Measurements from ENCODE around the gene IL32. TPM values are rescaled to one million over a fixed set of nuclear protein-coding genes. Genes with fewer than 3 reads are reported as not detected.

Gene IL32
- total RNA-seq, 2 experiments from 2014 or later: 378 to 383 TPM

DNA sequence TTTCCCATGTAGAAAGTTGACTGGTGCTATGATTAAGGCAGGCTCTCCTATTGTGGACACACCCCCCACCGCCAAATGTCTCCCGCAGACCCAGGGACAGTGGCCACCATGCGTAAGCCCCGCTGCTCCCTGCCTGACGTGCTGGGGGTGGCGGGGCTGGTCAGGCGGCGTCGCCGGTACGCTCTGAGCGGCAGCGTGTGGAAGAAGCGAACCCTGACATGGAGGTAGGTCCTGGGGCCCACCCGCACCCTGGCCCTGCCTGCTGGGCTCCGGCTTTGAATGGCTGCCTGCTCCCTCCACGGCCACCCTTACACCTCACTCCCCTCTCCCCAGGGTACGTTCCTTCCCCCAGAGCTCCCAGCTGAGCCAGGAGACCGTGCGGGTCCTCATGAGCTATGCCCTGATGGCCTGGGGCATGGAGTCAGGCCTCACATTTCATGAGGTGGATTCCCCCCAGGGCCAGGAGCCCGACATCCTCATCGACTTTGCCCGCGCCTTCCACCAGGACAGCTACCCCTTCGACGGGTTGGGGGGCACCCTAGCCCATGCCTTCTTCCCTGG lies 15.4 kb upstream of the IL32 start:
- peaks cover 17 to 20% of the 10 kb centered on the region in 2 experiments for H3K27me3 ChIP-seq (ENCODE audit: control insufficient read depth in 1 of 2, insufficient read depth in 2 of 2, low read length in 2 of 2)
- no peak overlapping the region for H3K4me3 ChIP-seq (ENCODE audit: low read length)
- DNase-seq (no peak), ATAC-seq (ENCODE audit: poor library complexity) (no peak)
- H3K4me1 ChIP-seq (ENCODE audit: insufficient read depth, low read length): peaks cover 37% of the 10 kb centered on the region
- no peak overlapping the region for H3K27ac ChIP-seq (ENCODE audit: low read depth in 1 of 2, low read length in 2 of 2)
- H3K36me3 ChIP-seq (ENCODE audit: insufficient read depth, low read length): no peaks in the 10 kb centered on the region
- Mint-ChIP-seq H3K4me1 (ENCODE audit: low read depth) (peaks cover 35% of the 10 kb centered on the region), H3K36me3 (ENCODE audit: low read depth) (peaks cover 18% of the 10 kb centered on the region), H3K4me3 (no peak overlapping the region), H3K27me3 (peaks cover 14% of the 10 kb centered on the region), H3K27ac (no peak overlapping the region), H3K9me3 (no peaks in the 10 kb centered on the region)
- intact Hi-C loops (cut with DNase I, micrococcal nuclease): no loop called here
- peaks cover 0 to 6% of the 10 kb centered on the region in 2 experiments for H3K9me3 ChIP-seq (ENCODE audit: control insufficient read depth in 1 of 2, insufficient read depth in 1 of 2, low read length in 2 of 2)
- no peak for TF ChIP-seq CTCF (IDR thresholded peaks at IDR 0.05)
- ChIA-PET POLR2A (no interaction called here), CTCF (interaction anchor here (1.0 to 1.4 kb wide), 2 partner anchors 22 to 80 kb away, joined by 4 to 5 read pairs; no protein-coding TSS in a partner anchor)

DNA sequence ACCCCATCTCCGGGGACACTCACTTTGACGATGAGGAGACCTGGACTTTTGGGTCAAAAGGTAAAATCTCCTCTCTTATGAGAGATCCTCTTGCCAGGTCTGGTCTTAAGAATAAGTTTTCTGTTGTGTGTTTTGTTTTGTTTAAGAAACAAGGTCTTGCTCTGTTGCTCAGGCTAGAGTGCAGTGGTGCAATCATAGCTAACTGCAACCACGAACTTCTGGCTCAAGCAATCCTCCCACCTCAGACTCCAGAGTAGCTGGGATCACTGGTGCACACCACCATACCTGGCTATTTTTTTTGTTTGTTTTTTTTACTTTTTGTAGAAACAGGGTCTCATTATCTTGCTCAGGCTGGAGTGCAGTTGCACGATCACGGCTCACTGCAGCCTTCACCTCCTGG lies 15.0 kb upstream of the IL32 start:
- no peak for ATAC-seq (ENCODE audit: poor library complexity)
- peaks cover 0 to 6% of the 10 kb centered on the region in 2 experiments for H3K9me3 ChIP-seq (ENCODE audit: control insufficient read depth in 1 of 2, insufficient read depth in 1 of 2, low read length in 2 of 2)
- H3K36me3 ChIP-seq (ENCODE audit: insufficient read depth, low read length): no peaks in the 10 kb centered on the region
- no peaks in the 10 kb centered on the region for H3K9me3 Mint-ChIP-seq
- H3K36me3 Mint-ChIP-seq (ENCODE audit: low read depth): peaks cover 22% of the 10 kb centered on the region
- peaks cover 13 to 17% of the 10 kb centered on the region in 2 experiments for H3K27me3 ChIP-seq (ENCODE audit: control insufficient read depth in 1 of 2, insufficient read depth in 2 of 2, low read length in 2 of 2)
- no peak overlapping the region for H3K27ac Mint-ChIP-seq
- H3K4me3 ChIP-seq (ENCODE audit: low read length): no peak overlapping the region
- peaks cover 35% of the 10 kb centered on the region for H3K4me1 Mint-ChIP-seq (ENCODE audit: low read depth)
- no peak overlapping the region for H3K27ac ChIP-seq (ENCODE audit: low read depth in 1 of 2, low read length in 2 of 2)
- H3K27me3 Mint-ChIP-seq: peaks cover 9% of the 10 kb centered on the region
- H3K4me3 Mint-ChIP-seq: no peak overlapping the region
- POLR2A ChIA-PET: no interaction called here
- CTCF ChIA-PET: interaction anchor here (1.0 to 1.4 kb wide), 2 partner anchors 22 to 79 kb away, joined by 4 to 5 read pairs; no protein-coding TSS in a partner anchor
- DNase-seq: no peak
- peaks cover 37% of the 10 kb centered on the region for H3K4me1 ChIP-seq (ENCODE audit: insufficient read depth, low read length)
- no peak for TF ChIP-seq CTCF (IDR thresholded peaks at IDR 0.05)
- intact Hi-C loops (cut with DNase I, micrococcal nuclease): no loop called here

DNA sequence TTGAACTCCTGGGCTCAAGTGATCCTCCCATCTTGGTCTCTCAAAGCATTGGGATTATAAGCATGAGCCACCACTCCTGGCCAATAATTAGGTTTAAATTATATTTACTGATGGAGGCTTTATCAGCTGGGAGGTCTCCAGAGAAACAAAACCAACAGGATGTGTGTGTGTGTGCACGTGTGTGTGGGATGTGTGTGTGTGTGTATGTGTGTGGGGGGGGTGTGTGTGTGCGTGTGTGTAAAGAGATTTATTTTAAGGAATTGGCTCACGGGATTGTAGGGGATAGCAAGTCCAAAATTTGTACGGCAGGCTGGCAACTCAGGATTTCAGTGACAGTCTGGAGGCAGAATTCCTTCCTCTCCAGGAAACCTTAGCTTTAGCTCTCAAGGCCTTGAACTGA lies 14.4 kb upstream of the IL32 start:
- H3K36me3 ChIP-seq (ENCODE audit: insufficient read depth, low read length): no peaks in the 10 kb centered on the region
- peaks cover 0 to 6% of the 10 kb centered on the region in 2 experiments for H3K9me3 ChIP-seq (ENCODE audit: control insufficient read depth in 1 of 2, insufficient read depth in 1 of 2, low read length in 2 of 2)
- peaks cover 8% of the 10 kb centered on the region for H3K27me3 Mint-ChIP-seq
- no peak overlapping the region for H3K4me3 ChIP-seq (ENCODE audit: low read length)
- ATAC-seq (ENCODE audit: poor library complexity): no peak
- no peak for TF ChIP-seq CTCF (IDR thresholded peaks at IDR 0.05)
- H3K27ac Mint-ChIP-seq: no peak overlapping the region
- ChIA-PET CTCF (interaction anchor here (0.8 to 1.4 kb wide), 4 partner anchors 19 to 79 kb away, joined by 3 to 5 read pairs (median 4); no protein-coding TSS in a partner anchor), POLR2A (no interaction called here)
- H3K4me3 Mint-ChIP-seq: no peak overlapping the region
- intact Hi-C loops (cut with DNase I, micrococcal nuclease): no loop called here
- H3K36me3 Mint-ChIP-seq (ENCODE audit: low read depth): peaks cover 22% of the 10 kb centered on the region
- peaks cover 37% of the 10 kb centered on the region for H3K4me1 Mint-ChIP-seq (ENCODE audit: low read depth)
- peaks cover 37% of the 10 kb centered on the region for H3K4me1 ChIP-seq (ENCODE audit: insufficient read depth, low read length)
- DNase-seq: no peak
- no peaks in the 10 kb centered on the region for H3K9me3 Mint-ChIP-seq
- H3K27ac ChIP-seq (ENCODE audit: low read depth in 1 of 2, low read length in 2 of 2): no peak overlapping the region
- H3K27me3 ChIP-seq (ENCODE audit: control insufficient read depth in 1 of 2, insufficient read depth in 2 of 2, low read length in 2 of 2): peaks cover 9 to 13% of the 10 kb centered on the region in 2 experiments
